Mesodermal cell (in vitro differentiated cells): Measurements from ENCODE around the gene C16orf78.

Experiments used
- H3K27ac ChIP-seq: 2 replicates; pipeline ENCODE4 v1.7.0; 2013; ENCODE audit warnings: mild to moderate bottlenecking, low read depth, low read length, moderate library complexity; ENCODE audit not compliant: severe bottlenecking
- H3K36me3 ChIP-seq: 2 replicates; pipeline ENCODE4 v1.7.1; 2013; ENCODE audit warnings: mild to moderate bottlenecking, low read length, moderate library complexity; ENCODE audit not compliant: control insufficient read depth, insufficient read depth
- H3K4me1 ChIP-seq: one replicate; pipeline ENCODE4 v1.7.1; 2013; ENCODE audit warnings: mild to moderate bottlenecking, low read length; ENCODE audit not compliant: insufficient read depth, control insufficient read depth, poor library complexity, severe bottlenecking
- H3K4me3 ChIP-seq: 2 replicates; pipeline ENCODE4 v1.7.0; 2013; ENCODE audit warnings: low read length, control low read depth, mild to moderate bottlenecking; ENCODE audit not compliant: insufficient read depth, poor library complexity, severe bottlenecking; ENCODE audit errors: extremely low read depth
- H3K9me3 ChIP-seq: 2 replicates; pipeline ENCODE4 v1.7.1; 2013; ENCODE audit warnings: mild to moderate bottlenecking, low read length, moderate library complexity; ENCODE audit not compliant: control insufficient read depth
- WGBS, 2 experiments: methylation state at CpG; one replicate each; pipeline ENCODE4 v1.1.5; 2013; ENCODE audit warnings: missing lambda C conversion rate in 2 of 2; ENCODE audit not compliant: insufficient coverage in 2 of 2; 5-methylcytosine and 5-hydroxymethylcytosine counted together

Gene C16orf78

GRCh38 chr16:49338611-49339265 is 34.9 kb upstream of the C16orf78 start:
- 88 to 94% methylated on average over 3 to 4 of the region's 10 CpGs for WGBS, 2 experiments
- Histone ChIP-seq H3K4me1 (no peaks in the 10 kb centered on the region), H3K36me3 (no peaks in the 10 kb centered on the region), H3K27ac (no peak overlapping the region), H3K4me3 (no peak overlapping the region), H3K9me3 (no peaks in the 10 kb centered on the region)

DNA sequence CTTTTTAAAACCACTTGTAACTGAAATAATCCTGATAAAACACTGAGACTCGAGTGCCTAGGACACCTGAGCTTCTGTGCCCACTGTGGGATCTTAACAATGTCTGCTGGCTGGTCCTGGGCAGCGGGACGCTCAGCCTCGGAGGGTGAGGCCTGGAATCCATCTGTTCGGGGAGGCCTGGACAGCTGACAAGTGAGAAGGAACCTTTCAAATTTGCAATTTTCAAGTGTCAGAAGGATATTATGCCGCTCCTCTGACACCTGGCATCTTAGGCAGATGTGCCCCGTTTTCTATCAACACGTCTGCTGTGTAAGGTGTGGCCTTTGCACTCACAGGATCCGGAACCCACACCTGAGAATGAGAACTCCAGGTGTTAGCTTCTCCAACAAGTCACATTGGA is 33.1 kb upstream of the C16orf78 start:
- Histone ChIP-seq H3K9me3 (no peaks in the 10 kb centered on the region), H3K4me3 (no peak overlapping the region), H3K4me1 (no peaks in the 10 kb centered on the region), H3K27ac (no peak overlapping the region), H3K36me3 (no peaks in the 10 kb centered on the region)
- WGBS, 2 experiments = 82 to 87% methylated on average over 8 to 9 of the region's 9 CpGs

- H3K4me1 ChIP-seq = no peaks in the 10 kb centered on the region
- H3K9me3 ChIP-seq = no peaks in the 10 kb centered on the region
- H3K36me3 ChIP-seq = no peaks in the 10 kb centered on the region
- WGBS, 2 experiments = 69 to 86% methylated on average over 3 of the region's 4 CpGs
- no peak overlapping the region for H3K27ac ChIP-seq
- no peak overlapping the region for H3K4me3 ChIP-seq
Observed at GRCh38 chr16:49341706-49342105, 31.9 kb upstream of the C16orf78 start.

DNA sequence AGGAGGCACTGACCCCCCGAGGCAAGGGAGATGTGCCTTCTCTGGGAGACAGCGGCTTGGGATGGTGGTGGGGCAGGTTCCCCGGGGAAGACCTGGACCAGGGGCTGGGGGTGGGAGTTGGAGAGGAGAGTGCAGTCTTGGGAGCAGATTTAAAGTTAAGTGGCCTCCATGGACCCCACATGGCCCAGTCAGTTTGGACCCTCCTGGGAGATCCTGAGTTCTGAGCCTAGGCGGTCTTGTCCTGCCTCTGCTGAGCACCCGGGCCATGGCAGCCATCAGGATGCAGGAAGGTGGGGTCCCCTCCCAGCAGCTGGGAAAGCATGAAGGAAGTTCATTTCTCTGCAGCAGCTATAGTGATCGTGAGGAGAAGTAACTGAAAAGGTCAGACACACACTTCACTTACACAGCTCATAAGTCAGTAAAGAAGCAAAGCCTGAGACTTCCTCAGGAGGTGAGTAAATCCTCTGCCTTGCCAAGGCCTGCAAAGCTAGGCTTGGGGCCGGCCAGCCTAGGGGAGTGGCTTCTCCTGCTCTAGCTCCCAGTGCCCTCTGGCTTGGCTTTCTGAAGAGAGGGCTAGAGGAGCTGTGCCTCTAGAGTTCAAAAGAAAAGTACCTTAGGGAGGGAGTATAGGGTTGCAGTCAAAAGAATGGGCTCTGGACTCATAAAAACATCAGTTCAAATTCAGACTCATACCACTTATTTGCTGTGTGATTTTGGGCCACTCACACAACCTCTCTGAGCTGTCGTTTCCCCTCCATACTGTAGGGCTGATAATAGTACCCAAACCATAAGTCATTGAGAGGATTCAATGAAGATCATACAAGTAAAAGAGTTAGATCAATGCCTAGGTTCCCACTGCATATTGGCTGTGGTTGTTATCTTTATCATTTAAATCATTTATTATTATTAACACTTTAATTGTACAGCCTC is 31.0 kb upstream of the C16orf78 start:
- no peak overlapping the region for H3K27ac ChIP-seq
- H3K4me1 ChIP-seq = no peaks in the 10 kb centered on the region
- WGBS, 2 experiments = 61 to 88% methylated on average over 5 to 6 of the region's 8 CpGs
- no peaks in the 10 kb centered on the region for H3K9me3 ChIP-seq
- no peaks in the 10 kb centered on the region for H3K36me3 ChIP-seq
- no peak overlapping the region for H3K4me3 ChIP-seq

- Histone ChIP-seq H3K9me3 (no peaks in the 10 kb centered on the region), H3K36me3 (no peaks in the 10 kb centered on the region), H3K27ac (no peak overlapping the region), H3K4me1 (no peaks in the 10 kb centered on the region), H3K4me3 (no peak overlapping the region)
- WGBS, 2 experiments = 77% methylated on average over 2 of the region's 4 CpGs; no CpG with 5 or more reads in 1 of the 2 experiments
Observed at GRCh38 chr16:49343291-49343690, 30.3 kb upstream of the C16orf78 start.

- Histone ChIP-seq H3K4me3 (no peak overlapping the region), H3K4me1 (no peaks in the 10 kb centered on the region), H3K27ac (no peak overlapping the region), H3K36me3 (no peaks in the 10 kb centered on the region), H3K9me3 (no peaks in the 10 kb centered on the region)
- 79 to 82% methylated on average over 5 of the region's 5 CpGs for WGBS, 2 experiments
Observed at GRCh38 chr16:49344401-49344800, 29.2 kb upstream of the C16orf78 start.

DNA sequence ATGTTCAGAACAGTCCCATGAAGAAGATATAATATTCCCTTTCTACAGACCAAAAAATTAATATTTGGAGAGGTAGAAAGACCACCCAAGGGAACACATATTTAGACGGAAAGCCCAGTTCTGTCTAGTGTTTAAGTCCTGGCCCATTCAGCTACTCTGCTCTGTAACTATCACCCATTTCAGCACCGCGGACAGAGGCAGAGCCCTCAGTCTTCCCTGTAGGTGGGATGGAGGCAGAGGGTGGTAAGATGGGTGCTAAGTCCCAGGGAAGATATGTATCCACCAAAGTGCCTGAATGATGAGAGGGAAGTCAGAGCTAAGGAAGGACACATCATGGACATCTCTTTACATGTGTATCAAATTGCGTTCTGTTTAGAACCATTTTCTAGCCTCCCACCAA is 27.8 kb upstream of the C16orf78 start:
- no peak overlapping the region for H3K27ac ChIP-seq
- no peaks in the 10 kb centered on the region for H3K4me1 ChIP-seq
- no peaks in the 10 kb centered on the region for H3K36me3 ChIP-seq
- no peaks in the 10 kb centered on the region for H3K9me3 ChIP-seq
- 0 to 83% methylated on average over 1 to 2 of the region's 4 CpGs for WGBS, 2 experiments
- no peak overlapping the region for H3K4me3 ChIP-seq

- Histone ChIP-seq H3K27ac (no peak overlapping the region), H3K4me3 (no peak overlapping the region), H3K9me3 (no peaks in the 10 kb centered on the region), H3K36me3 (no peaks in the 10 kb centered on the region), H3K4me1 (no peaks in the 10 kb centered on the region)
- WGBS, 2 experiments = 70 to 83% methylated on average over 1 to 2 of the region's 2 CpGs
Observed at GRCh38 chr16:49346459-49346858, 27.1 kb upstream of the C16orf78 start.

DNA sequence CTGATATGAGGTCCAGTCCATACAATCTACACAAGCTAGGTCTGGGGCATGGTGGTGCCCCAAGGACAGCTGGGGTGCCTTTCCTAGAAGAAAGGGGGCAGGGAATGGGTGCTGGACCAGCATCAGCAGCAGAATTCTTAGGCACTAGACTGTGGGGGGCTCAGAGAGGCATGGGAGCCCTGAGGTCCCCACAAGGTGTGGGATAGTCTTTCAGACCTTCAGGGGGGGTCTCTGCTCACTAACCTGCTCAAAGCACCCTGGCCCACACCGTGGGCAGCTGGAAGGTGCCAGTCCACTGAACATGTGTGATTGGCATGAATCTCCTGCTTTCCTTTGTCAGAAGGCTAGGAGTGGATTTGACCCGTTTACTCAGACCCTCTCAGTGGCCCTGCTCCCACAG is 26.1 kb upstream of the C16orf78 start:
- no peak overlapping the region for H3K4me3 ChIP-seq
- no peak overlapping the region for H3K27ac ChIP-seq
- H3K36me3 ChIP-seq = no peaks in the 10 kb centered on the region
- 17 to 50% methylated on average over 1 to 2 of the region's 2 CpGs for WGBS, 2 experiments
- H3K9me3 ChIP-seq = no peaks in the 10 kb centered on the region
- H3K4me1 ChIP-seq = no peaks in the 10 kb centered on the region

DNA sequence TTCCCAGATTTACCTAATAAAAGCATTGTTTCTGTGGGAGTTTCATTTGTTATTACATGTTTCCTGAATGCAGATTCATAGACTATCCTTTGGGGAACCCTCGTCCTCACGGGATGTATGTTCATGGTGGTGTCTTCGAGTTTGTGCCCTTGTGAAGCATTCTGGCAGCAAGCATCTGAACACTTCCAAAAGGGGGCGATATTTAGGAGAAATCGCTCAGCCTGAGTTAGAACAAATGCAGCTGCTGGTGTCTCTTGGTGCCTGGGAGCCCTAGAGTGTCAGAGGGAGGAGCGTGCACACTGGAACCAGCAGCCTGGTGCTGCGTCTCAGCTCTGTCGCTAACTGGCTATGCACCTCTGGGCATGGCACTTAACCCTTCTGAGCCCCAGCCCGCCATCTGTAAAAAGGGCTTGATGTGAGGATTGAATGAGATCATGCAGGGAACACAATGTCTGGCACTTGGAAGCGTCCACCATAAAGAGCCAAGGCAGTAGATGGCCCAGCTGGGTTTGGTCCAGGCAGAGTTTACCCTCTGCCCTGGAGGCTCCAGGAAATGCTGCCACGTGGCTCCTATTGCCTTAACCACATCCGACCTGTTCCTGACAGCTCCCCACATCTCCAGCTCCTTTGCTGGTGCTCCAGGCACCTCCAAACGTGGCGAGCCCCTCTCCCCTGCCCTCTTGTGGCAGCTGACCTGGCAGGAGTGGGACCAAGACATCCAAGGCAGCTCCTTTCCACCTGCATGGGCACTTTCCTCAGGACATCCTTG is 25.0 kb upstream of the C16orf78 start:
- whole genome bisulfite sequencing, 2 experiments = 55 to 58% methylated on average over 12 to 14 of the region's 14 CpGs
- no peak overlapping the region for H3K27ac ChIP-seq

More for the DNA sequence above, 25.0 kb upstream of the C16orf78 start:
- Histone ChIP-seq H3K36me3 (no peaks in the 10 kb centered on the region), H3K4me1 (no peaks in the 10 kb centered on the region), H3K4me3 (no peak overlapping the region), H3K9me3 (no peaks in the 10 kb centered on the region)
